Measurements from ENCODE around the gene HIPK4.
"Not testable (repeated sequence)": the region's sequence is repeated elsewhere in the genome, so short reads cannot be mapped to it uniquely, and the experiment has no call there.

HIPK4 gene

GRCh38 chr19:40393894-40394815 is 4.2 kb upstream of the HIPK4 start:
- DNase-seq (ENCODE audit: low read depth, low spot score): no peak

DNA sequence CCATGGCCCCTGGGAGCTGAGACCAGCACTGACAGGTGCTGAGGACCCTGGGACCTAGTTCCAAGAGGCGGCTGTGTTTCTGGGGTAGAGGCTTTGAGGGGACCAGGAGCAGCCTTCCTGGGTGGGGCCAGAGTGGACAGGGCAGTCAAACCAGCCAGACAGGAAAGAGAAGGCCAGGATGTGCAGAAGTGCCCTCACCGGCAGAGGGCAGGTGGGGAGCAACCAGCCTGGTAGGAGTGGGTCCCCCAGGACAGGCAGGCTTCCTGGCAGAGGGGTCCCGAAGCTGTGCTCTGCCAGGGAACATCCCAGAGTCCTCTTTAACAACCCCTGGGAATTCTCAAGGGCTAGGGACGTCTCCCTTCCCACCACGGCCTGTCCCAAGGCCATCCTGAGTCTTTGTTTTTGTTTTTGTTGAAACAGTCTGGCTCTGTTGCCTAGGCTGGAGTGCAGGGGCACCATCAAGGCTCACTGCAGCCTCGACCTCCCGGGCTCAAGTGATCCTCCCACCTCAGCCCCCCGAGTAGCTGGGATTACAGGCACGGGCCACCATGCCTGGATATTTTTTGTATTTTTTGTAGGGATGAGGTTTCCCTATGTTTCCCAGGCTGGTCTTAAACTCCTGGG is 3.0 kb upstream of the HIPK4 start:
- DNase-seq (ENCODE audit: low read depth, low spot score): no peak

- DNase-seq (ENCODE audit: low read depth, low spot score): no peak
These were observed 2.1 kb upstream of the HIPK4 start for GRCh38 chr19:40392123-40392522.

DNA sequence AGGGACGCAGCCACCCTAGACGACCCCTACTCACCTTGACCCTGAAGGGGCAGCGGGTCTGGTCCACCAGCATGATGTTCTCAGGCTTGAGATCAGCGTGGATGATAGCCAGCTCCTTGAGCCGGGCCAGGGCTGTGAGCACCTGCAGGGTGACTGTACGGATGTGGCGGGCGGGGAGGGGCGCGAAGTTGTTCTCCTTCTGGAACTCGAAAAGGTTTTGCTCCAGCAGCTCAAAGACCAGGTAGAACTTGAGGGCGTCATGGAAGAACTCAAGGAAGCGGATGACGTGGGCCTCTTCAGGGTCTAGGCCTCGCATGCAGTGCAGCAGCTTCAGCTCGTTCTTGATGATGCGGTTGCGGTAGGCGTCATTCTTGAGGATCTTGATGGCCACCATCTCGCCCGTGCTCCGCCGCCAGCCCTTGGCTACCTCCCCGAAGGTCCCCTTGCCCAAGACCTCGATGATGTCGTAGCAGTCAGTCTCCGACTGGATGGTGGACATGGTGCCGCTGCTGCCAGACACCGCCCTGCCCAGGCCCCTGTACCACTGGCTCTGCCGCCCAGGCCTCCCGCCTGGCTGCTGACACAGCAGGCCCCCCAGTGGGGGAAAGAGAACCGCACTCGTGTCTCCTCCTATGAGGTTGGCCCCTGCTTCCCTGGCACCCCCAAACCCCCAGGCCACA is 437 bp downstream of the HIPK4 start:
- DNase-seq (ENCODE audit: low read depth, low spot score): no peak

- DNase-seq (ENCODE audit: low read depth, low spot score): no peak
These were observed 1.5 kb downstream of the HIPK4 start for GRCh38 chr19:40388481-40388880.

- DNase-seq (ENCODE audit: low read depth, low spot score): no peak
These were observed 2.8 kb downstream of the HIPK4 start for GRCh38 chr19:40387155-40387554.

DNA sequence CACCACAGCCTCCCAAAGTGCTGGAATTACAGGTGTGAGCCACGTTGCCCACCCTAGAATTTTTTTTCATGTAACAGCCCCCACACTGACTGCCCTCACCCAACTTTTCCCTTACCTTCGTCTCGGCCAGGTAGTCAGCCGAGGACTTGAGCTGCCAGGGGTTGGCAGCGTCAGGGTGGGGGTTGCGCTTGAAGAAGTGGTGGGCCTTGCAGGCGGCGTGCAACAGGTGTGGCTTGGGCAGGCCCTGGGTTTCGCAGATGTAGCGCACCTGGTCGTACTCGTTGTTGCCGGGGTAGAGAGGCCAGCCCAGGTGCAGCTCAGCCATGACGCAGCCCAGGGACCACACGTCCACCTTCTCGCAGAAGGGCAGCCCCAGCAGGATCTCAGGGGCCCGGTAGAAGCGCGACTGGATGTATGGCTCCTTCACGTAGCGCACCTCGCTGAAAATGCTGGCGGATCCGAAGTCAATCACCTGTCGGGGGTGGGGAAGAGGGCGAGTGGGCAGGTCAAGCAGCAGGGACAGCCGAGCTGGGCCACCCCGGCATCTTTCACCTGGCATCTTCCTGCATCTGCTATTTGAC is 6.2 kb downstream of the HIPK4 start:
- DNase-seq (ENCODE audit: low read depth, low spot score): no peak

GRCh38 chr19:40381321-40381720 is 8.7 kb downstream of the HIPK4 start:
- no peak for DNase-seq (ENCODE audit: low read depth, low spot score)

- no peak for DNase-seq (ENCODE audit: low read depth, low spot score)
These were observed 9.6 kb downstream of the HIPK4 start for GRCh38 chr19:40380199-40381037.

DNA sequence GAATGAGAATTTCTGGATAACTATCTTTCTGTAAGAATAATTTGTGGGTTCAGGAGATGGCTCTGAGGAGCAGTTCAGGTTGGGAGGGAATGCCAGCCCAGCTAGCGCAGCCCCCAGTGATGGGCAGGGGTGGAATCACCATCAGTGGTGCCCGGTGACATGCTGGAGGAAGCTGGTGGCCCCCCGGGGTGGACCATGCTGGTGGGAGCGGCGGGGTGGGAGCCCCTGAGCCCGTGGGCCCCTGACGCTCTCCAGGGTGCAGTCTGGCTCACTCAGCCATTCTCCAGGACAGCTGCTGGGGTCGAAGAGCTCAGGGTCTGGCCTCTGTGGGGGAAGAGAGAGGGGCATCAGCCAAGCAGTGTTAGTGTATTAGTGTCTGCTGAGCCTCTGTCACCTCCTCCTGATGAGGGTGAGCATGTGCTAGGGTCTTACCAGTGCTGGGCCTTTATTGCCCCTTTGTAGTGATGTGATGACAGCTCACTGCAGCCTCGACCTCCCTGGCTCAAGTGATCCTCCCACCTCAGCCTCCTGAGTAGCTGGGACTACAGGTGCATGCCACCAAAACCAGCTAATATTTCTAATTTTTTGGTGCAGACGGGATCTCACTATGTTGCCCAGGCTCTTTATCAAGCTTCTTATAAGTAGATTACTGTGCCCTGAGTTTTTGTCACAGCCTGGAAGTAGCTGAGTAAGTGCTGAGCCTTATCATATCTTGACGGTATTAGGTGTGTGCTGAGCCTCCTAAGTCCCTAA is 10.4 kb downstream of the HIPK4 start:
- no peak for DNase-seq (ENCODE audit: low read depth, low spot score)

- DNase-seq (ENCODE audit: low read depth, low spot score): no peak
These were observed 11.5 kb downstream of the HIPK4 start for GRCh38 chr19:40378509-40378908.

DNA sequence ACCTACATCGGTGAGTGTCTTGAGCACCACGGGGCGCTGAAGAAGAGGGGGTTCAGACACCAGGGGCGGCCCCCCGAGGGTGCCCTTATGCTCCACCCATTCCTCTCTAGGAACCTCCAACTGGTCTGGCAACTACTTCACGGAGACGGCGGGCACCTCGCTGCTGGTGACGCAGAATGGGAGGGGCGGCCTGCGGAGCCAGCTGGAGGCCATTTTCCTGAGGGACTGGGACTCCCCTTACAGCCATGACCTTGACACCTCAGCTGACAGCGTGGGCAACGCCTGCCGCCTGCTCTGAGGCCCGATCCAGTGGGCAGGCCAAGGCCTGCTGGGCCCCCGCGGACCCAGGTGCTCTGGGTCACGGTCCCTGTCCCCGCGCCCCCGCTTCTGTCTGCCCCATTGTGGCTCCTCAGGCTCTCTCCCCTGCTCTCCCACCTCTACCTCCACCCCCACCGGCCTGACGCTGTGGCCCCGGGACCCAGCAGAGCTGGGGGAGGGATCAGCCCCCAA is 12.1 kb downstream of the HIPK4 start:
- DNase-seq (ENCODE audit: low read depth, low spot score): no peak

GRCh38 chr19:40376286-40376862 is 13.6 kb downstream of the HIPK4 start:
- DNase-seq (ENCODE audit: low read depth, low spot score): no peak

DNA sequence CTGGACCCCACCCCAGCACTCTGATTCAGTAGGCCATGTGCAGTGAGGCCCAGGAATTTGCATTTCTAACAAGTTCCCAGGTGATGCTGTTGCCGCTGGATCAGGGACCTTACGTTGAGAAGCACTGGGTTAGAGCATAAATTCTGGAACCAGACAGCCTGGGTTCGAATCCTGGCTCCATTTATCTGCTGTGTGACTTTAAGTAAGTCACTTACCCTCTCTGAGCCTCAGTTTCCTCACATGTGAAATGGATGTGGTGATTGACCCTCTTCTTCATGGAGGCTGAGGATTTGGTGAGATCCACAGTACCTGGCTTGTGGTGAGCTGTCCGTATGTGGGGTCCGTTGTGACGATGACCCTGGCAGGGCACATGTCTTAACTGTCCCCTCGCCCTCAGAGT is 15.9 kb downstream of the HIPK4 start:
- no peak for DNase-seq (ENCODE audit: low read depth, low spot score)

DNA sequence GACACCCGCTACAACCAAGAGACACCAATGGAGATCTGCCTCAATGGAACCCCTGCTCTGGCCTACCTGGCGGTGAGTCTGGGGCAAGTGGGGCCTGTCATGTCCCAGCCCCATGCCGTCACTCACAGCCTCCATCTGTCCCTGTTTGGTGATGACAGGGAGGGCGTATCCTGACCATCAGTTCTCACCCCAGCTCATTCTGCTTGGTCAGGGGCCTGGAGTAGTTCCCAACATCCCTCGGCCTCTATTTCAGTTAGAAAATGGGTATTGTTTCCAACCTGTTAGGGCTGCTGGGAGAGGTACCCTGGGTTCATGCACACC is 18.2 kb downstream of the HIPK4 start:
- no peak for DNase-seq (ENCODE audit: low read depth, low spot score)

DNA sequence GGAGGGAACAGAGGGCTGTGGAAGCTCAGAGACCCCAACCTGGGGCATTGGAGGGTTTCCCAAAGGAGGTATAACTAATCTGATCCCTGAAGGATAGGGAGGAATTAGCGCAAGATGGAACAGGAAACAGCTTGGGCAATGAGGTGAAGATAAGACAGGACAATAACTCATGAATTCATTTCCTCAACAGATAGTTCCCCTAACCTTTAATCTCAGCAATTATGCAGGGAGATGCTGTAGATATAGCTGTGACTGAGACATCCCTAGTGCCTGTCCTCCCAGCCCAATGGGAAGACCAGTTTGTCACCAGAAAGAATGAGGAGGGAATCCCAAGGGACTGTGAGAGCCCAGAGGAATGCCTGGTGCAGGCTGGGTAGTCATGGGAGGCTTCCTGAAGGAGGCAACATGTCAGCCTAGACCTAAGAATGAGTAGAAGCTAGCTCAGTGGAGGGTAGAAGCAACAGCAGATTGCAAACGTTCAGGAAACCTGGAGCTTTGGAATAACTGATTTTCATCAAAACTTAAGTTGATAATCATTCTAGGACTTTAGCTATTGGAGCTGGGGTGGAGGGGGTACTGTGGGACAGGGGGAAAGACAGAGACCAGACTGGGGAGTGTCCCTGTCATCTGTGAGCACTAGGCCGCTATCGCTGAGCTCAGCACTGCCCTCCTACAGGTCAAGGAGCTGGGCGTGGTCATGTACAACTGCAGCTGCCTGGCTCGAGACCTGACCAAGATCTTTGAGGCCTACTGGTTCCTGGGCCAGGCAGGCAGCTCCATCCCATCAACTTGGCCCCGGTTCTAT is 18.8 kb downstream of the HIPK4 start:
- no peak for DNase-seq (ENCODE audit: low read depth, low spot score)

DNA sequence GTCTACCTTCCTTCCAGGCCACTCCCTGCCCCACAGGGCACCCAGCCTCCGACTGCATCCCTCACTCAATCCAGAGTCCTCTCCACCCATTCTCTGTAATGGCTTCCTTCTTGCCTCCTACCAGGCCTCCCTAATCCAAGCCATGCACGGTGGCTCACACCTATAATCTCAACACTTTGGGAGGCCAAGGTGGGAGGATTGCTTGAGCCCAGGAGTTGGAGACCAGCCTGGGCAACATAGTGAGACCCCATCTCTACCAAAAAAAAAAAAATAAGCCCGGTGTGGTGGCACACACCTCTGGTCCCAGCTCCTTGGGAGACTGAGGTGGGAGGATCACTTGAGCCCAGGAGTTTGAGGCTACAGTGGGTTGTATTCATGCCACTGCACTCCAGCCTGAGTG is 19.7 kb downstream of the HIPK4 start:
- DNase-seq (ENCODE audit: low read depth, low spot score): not testable (repeated sequence)

GRCh38 chr19:40369797-40370196 is 20.2 kb downstream of the HIPK4 start:
- DNase-seq (ENCODE audit: low read depth, low spot score): no peak
